ENCODE data around the gene TNFAIP6. TPM values are rescaled to one million over a fixed set of nuclear protein-coding genes. Genes with fewer than 3 reads are reported as not detected.
A peak's percentile ranks its signal among the peaks of the same experiment; 100 is the strongest.
"Not testable (repeated sequence)": the region's sequence is repeated elsewhere in the genome, so short reads cannot be mapped to it uniquely, and the experiment has no call there.

TNFAIP6 gene
- total RNA-seq, 2 experiments from 2014 or later = not detected

GRCh38 chr2:151407281-151407680 is 49.9 kb downstream of the TNFAIP6 start:
- peaks cover 12% of the 10 kb centered on the region for H3K4me1 Mint-ChIP-seq (ENCODE audit: low read depth)
- H3K36me3 Mint-ChIP-seq = peaks cover 12% of the 10 kb centered on the region
- intact Hi-C loops (cut with micrococcal nuclease) = no loop called here
- ChIA-PET CTCF (interaction anchor here (0.5 to 0.6 kb wide), 2 partner anchors 168 to 1846 kb away, joined by 3 read pairs; no protein-coding TSS in a partner anchor), POLR2A (no interaction called here)
- H3K9me3 Mint-ChIP-seq = no peaks in the 10 kb centered on the region
- no peak overlapping the region for H3K4me3 Mint-ChIP-seq
- no peak overlapping the region for H3K27ac Mint-ChIP-seq
- no peak for DNase-seq
- H3K27me3 Mint-ChIP-seq = no peaks in the 10 kb centered on the region

GRCh38 chr2:151408788-151409600 is 51.6 kb downstream of the TNFAIP6 start:
- intact Hi-C loops (cut with micrococcal nuclease) = loop anchor here (1.0 kb wide), 2 partner anchors 14 to 120 kb away; partner anchors contain the start of gene NMI
- DNase-seq = no peak
- CTCF ChIA-PET = no interaction called here
- Mint-ChIP-seq H3K4me1 (ENCODE audit: low read depth) (peaks cover 21% of the 10 kb centered on the region), H3K27ac (peak overlapping the region; percentile 83), H3K4me3 (peak overlapping the region; percentile 90), H3K27me3 (no peaks in the 10 kb centered on the region), H3K36me3 (peaks cover 23% of the 10 kb centered on the region), H3K9me3 (no peaks in the 10 kb centered on the region)
- POLR2A ChIA-PET = interaction anchor here (1.1 to 2.2 kb wide), 3 partner anchors 9 to 148 kb away, joined by 3 to 11 read pairs (median 5); partner anchors contain the start of gene NMI

DNA sequence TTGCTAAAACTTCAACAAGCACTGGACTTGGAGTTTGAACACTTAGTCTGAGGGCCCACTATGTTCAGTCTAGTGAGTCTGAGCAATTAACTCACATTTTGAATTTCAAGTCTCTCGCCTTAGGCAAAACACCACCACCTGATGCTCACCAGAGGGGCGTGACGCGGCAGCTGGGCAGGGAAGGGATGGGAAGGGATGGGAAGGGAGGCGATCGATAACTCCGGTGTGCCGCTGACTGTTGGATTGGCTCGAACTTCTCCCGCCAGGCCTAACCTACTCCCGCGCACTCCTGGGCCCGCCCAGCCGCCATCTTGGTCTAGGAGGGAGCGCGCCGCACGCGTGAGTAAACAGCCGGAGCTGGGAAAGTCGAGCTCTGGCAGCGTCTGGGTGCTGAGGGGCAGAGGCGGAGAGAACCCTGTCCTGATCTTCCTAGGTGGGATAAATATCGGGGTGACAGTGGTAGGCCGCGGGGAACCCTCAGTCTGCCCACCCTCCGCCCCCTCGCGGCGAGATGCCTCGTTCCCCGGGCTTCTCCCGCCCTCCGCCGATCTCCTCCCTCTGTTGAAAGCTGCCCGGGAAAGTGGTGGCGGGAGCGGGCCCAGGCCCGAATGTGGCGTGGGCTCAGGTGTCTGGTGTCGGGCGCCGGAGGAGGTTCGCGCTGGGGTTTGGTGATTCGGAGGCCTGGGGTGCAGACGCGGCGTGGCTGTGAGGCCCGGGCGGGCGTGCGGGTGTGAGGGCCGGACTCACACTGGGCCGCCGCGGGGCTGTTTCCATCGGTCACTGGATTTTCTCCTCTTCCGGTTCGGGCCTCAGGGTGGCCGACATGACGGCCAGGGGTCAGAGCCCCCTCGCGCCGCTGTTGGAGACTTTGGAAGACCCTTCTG is 52.5 kb downstream of the TNFAIP6 start, which contains the start of gene RIF1:
Gene RIF1 (plus strand): TSS at position 302 of the 884 bp plus-strand sequence. CDS start 522 bp downstream, at position 824.
- Mint-ChIP-seq H3K27me3 (no peaks in the 10 kb centered on the region), H3K4me3 (peak within 1 kb of the TSS; percentile 90), H3K9me3 (no peaks in the 10 kb centered on the region), H3K36me3 (peaks cover 28% of the 10 kb centered on the region), H3K4me1 (ENCODE audit: low read depth) (peaks cover 24% of the 10 kb centered on the region), H3K27ac (peak within 1 kb of the TSS; percentile 83)
- CTCF ChIA-PET = interaction anchor here (0.7 kb wide), 1 partner anchor 116 kb away, joined by 3 read pairs; no protein-coding TSS in a partner anchor
- peak; percentile 89 for DNase-seq
- intact Hi-C loops (cut with micrococcal nuclease) = loop anchor here (1.0 to 10.0 kb wide), 4 partner anchors 13 to 415 kb away; partner anchors contain the start of genes ARL5A, NMI and RBM43
- POLR2A ChIA-PET = interaction anchor here (0.8 to 2.2 kb wide), 4 partner anchors 8 to 149 kb away, joined by 3 to 11 read pairs (median 4); partner anchors contain the start of genes NMI and RBM43

- no peaks in the 10 kb centered on the region for H3K27me3 Mint-ChIP-seq
- intact Hi-C loops (cut with micrococcal nuclease) = loop anchor here (2.0 to 10.0 kb wide), 2 partner anchors 150 to 414 kb away; partner anchors contain the start of genes ARL5A and RBM43
- CTCF ChIA-PET = interaction anchor here (0.7 kb wide), 1 partner anchor 116 kb away, joined by 3 read pairs; no protein-coding TSS in a partner anchor
Measured at GRCh38 chr2:151410485-151410834, 53.1 kb downstream of the TNFAIP6 start.

DNA sequence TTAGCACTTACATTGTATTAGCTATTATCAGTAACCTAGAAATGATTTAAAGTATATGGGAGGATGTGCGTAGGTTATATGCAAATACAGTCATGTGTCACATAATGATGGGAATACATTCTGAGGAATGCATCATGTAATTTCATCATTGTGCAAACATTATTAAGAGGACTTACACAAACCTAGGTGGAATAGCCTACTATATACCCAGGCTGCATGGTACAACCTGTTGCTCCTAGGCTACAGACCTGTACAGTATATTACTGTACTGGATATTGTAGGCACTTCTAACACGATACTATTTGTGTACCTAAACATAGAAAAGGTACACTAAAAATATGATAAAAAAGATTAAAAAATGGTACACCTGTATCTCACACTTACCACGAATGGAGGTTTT is 60.3 kb downstream of the TNFAIP6 start:
- intact Hi-C loops (cut with micrococcal nuclease) = loop anchor here (10.0 kb wide), 1 partner anchor 407 kb away; the partner anchor contains the start of gene ARL5A
- H3K27me3 Mint-ChIP-seq = no peaks in the 10 kb centered on the region
- no peak overlapping the region for H3K4me3 Mint-ChIP-seq
- ChIA-PET CTCF (interaction anchor here (1.4 kb wide), 1 partner anchor 21 kb away, joined by 3 read pairs; no protein-coding TSS in a partner anchor), POLR2A (interaction anchor here (1.0 kb wide), 1 partner anchor 8 kb away, joined by 3 read pairs; the partner anchor contains the start of gene RIF1)
- DNase-seq = no peak
- no peaks in the 10 kb centered on the region for H3K9me3 Mint-ChIP-seq
- H3K36me3 Mint-ChIP-seq = peaks cover 46% of the 10 kb centered on the region
- no peak overlapping the region for H3K27ac Mint-ChIP-seq
- H3K4me1 Mint-ChIP-seq (ENCODE audit: low read depth) = peaks cover 30% of the 10 kb centered on the region

More at GRCh38 chr2:151410485-151410834, 53.1 kb downstream of the TNFAIP6 start:
- Mint-ChIP-seq H3K9me3 (no peaks in the 10 kb centered on the region), H3K27ac (peak overlapping the region; percentile 83), H3K36me3 (peaks cover 30% of the 10 kb centered on the region), H3K4me1 (ENCODE audit: low read depth) (peaks cover 24% of the 10 kb centered on the region), H3K4me3 (peak overlapping the region; percentile 90)
- peak; percentile 58 for DNase-seq
- POLR2A ChIA-PET = interaction anchor here (0.8 to 2.2 kb wide), 2 partner anchors 121 to 149 kb away, joined by 3 to 11 read pairs; partner anchors contain the start of genes NMI and RBM43

GRCh38 chr2:151421681-151422080 is 64.3 kb downstream of the TNFAIP6 start:
- H3K27me3 Mint-ChIP-seq; H3K4me3 Mint-ChIP-seq; H3K9me3 Mint-ChIP-seq; H3K27ac Mint-ChIP-seq; DNase-seq; intact Hi-C loops (cut with micrococcal nuclease): not testable (repeated sequence)
- H3K4me1 Mint-ChIP-seq (ENCODE audit: low read depth) = peaks cover 42% of the 10 kb centered on the region
- ChIA-PET CTCF (interaction anchor here (0.9 to 2.0 kb wide), 3 partner anchors 11 to 17 kb away, joined by 4 to 11 read pairs (median 4); no protein-coding TSS in a partner anchor), POLR2A (interaction anchor here (1.0 kb wide), 1 partner anchor 39 kb away, joined by 8 read pairs; no protein-coding TSS in a partner anchor)
- H3K36me3 Mint-ChIP-seq = peaks cover 51% of the 10 kb centered on the region

DNA sequence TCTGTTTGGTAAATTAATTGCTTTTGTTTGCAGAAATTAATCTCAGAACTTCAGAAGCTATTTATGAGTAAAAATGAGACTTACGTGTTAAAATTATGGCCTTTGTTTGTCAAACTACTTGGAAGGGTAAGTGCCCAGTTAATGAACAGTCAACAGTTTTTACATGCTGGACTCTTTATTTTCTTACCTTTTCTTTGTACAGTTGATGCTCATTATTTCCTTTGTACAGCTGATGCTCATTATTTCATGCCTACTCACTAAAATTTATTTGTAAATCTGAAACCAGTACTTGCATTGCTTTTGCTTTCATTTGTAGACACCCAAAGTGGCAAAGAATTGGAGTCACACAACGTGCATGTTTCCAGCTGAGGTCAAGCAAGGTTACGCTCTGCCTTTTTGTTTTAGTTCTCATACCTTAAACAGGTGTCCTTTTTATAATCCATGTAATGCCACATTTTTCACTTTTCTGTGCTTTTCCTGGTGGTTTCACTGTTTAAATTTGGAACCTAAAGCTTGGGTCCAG is 65.6 kb downstream of the TNFAIP6 start:
- intact Hi-C loops (cut with micrococcal nuclease) = loop anchor here (1.0 kb wide), 2 partner anchors 14 to 135 kb away; partner anchors contain the start of gene RIF1
- no peak for DNase-seq
- no peak overlapping the region for H3K4me3 Mint-ChIP-seq
- no peaks in the 10 kb centered on the region for H3K27me3 Mint-ChIP-seq
- ChIA-PET POLR2A (no interaction called here), CTCF (interaction anchor here (0.7 to 1.4 kb wide), 3 partner anchors 12 to 16 kb away, joined by 3 to 5 read pairs (median 3); no protein-coding TSS in a partner anchor)
- peak overlapping the region; percentile 74 for H3K27ac Mint-ChIP-seq
- H3K36me3 Mint-ChIP-seq = peaks cover 49% of the 10 kb centered on the region
- peaks cover 39% of the 10 kb centered on the region for H3K4me1 Mint-ChIP-seq (ENCODE audit: low read depth)
- no peaks in the 10 kb centered on the region for H3K9me3 Mint-ChIP-seq

DNA sequence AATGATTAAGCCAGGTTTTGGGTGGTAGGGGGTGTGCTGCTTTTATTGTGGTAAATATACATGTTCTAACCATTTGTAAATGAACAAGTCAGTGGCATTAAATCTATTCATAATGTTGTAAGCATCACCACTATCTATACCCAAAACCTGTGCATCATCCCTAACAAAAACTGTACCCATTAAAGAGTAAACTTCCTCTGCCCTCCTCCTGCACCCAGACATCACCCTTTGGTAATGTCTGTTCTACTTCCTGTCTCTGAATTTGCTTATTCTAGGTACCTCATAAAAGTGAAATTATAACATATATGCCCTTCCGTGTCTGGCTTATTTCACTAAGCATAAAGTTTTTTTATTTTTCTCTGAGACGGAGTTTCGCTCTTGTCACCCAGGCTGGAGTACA is 66.4 kb downstream of the TNFAIP6 start:
- ChIA-PET POLR2A (no interaction called here), CTCF (interaction anchor here (0.7 to 1.4 kb wide), 4 partner anchors 12 to 15 kb away, joined by 3 to 5 read pairs (median 4); no protein-coding TSS in a partner anchor)
- H3K27me3 Mint-ChIP-seq = no peaks in the 10 kb centered on the region
- no peak overlapping the region for H3K4me3 Mint-ChIP-seq
- peaks cover 39% of the 10 kb centered on the region for H3K4me1 Mint-ChIP-seq (ENCODE audit: low read depth)
- peaks cover 53% of the 10 kb centered on the region for H3K36me3 Mint-ChIP-seq
- H3K27ac Mint-ChIP-seq = peak overlapping the region; percentile 74
- intact Hi-C loops (cut with micrococcal nuclease) = loop anchor here (1.0 kb wide), 2 partner anchors 14 to 135 kb away; partner anchors contain the start of gene RIF1
- H3K9me3 Mint-ChIP-seq = no peaks in the 10 kb centered on the region
- DNase-seq = no peak

Small RNAs within 50 kb of the gene (microRNA-seq; reads per million reads assigned to microRNA genes)
- gene MIR4773-1 (ENCODE audit: borderline microRNAs expressed, borderline number of aligned reads, borderline replicate concordance) (not detected), gene MIR4773-2 (ENCODE audit: borderline microRNAs expressed, borderline number of aligned reads, borderline replicate concordance) (not detected)

Other genes with a start within 250 kb of the TNFAIP6 start
- 1 to 10 TPM; 3.7 to 3.8 TPM for gene RBM43, start 95.7 kb upstream of the TNFAIP6 start, total RNA-seq
- 10 to 100 TPM; 32.3 to 34.4 TPM for gene NMI, start 67.9 kb upstream of the TNFAIP6 start, total RNA-seq
- gene RIF1, start 52.3 kb downstream of the TNFAIP6 start, total RNA-seq = 10 to 100 TPM; 56.8 to 59.2 TPM